Activated CD8-positive, alpha-beta memory T cell treated with anti-CD3 and anti-CD28 coated beads for 1 hour (primary cell): ENCODE data around the gene REC114.
"Not testable (repeated sequence)": the region's sequence is repeated elsewhere in the genome, so short reads cannot be mapped to it uniquely, and the experiment has no call there.

Source experiments
- DNase-seq, 2 donors: peaks; one replicate each; pipeline ENCODE4 v3.0.0-alpha.2; 2020; ENCODE audit warnings: low read depth in 1 of 2; ENCODE audit errors: extremely low read depth in 1 of 2

The REC114 gene, protein sequence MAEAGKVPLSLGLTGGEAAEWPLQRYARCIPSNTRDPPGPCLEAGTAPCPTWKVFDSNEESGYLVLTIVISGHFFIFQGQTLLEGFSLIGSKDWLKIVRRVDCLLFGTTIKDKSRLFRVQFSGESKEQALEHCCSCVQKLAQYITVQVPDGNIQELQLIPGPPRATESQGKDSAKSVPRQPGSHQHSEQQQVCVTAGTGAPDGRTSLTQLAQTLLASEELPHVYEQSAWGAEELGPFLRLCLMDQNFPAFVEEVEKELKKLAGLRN

DNA sequence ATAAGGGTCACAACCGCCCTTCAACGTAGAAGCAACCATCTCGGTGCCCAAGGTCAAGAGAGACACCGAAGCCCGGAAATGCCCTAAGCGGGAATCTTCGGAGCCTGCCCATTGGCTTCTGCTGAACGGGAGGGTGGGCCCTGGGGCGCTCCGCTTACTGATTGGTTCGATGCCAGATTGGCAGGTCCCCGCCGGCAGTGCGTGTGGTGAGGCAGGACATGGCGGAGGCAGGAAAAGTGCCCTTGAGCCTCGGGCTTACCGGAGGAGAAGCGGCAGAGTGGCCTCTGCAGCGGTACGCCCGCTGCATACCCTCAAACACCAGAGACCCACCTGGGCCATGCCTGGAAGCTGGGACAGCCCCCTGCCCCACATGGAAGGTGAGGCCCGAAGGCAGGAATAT lies at the start of gene REC114:
REC114 (plus strand) TSS at position 197 of the 400 bp plus-strand sequence; CDS start at position 219, 22 bp downstream.
- DNase-seq: no peak

DNA sequence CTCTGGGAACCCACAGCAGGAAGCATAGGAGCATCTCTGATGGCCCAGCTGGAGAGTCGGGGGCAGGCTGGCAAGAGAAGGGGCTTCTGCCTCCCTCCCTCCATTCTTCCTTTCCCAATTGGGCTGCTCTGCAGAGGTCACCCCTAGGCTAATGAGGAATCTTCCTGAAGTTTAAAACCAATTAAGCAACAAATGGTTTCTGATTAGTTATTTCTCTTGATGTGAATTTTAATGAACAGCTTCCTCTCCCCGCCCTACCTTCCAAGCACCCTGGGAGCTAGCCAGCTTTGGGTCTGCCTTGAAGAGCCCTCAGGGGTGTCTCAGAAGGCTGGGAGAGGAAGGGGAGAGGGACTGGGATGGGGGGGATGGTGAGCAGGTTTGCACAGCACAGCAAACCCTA lies 49.6 kb upstream of the REC114 start:
- DNase-seq: no peak

DNA sequence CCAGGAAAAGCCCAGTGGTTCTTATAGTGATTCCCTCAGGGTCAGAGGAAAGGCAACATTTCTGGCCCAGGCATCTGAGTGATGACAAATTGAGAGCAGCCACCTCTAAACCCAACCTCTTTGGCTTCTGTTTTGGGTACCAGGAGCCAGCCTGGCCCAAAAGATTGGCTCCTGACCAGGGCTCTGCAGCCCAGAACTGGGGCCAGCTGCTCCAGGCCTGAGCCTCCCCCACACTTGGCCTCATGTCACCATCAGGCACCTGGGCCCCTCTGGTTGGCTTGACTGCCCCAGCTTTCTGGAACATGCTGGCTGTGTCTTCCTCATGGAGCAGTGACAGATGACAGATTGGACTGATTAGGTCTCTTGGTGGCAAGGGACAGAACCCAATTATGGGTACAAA lies 48.2 kb upstream of the REC114 start:
- DNase-seq: no peak

DNA sequence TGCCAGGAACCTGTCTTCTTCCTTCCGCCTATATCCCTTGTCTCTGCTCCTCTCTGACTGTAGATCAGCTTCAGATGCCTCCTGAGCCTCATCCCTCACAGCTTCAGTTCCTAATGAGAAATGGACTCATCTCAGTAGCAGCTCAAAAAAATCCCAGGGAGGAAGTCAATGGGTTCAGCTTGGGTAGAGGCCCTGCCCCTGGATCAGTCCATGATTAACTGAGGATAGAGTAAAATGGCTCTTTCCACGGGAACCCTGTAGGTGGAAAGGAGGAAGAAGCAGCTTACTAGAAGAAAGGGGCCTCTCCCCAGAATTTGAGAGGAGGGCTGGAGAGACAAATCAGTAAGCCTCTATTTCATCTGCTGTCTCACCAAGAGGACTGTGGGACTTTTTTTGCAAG lies 47.3 kb upstream of the REC114 start:
- no peak for DNase-seq

GRCh38 chr15:73397461-73397860 lies 45.5 kb upstream of the REC114 start:
- no peak for DNase-seq

GRCh38 chr15:73398861-73399260 lies 44.1 kb upstream of the REC114 start:
- no peak for DNase-seq

- not testable (repeated sequence) for DNase-seq
Observed at GRCh38 chr15:73400222-73400621, 42.7 kb upstream of the REC114 start.

DNA sequence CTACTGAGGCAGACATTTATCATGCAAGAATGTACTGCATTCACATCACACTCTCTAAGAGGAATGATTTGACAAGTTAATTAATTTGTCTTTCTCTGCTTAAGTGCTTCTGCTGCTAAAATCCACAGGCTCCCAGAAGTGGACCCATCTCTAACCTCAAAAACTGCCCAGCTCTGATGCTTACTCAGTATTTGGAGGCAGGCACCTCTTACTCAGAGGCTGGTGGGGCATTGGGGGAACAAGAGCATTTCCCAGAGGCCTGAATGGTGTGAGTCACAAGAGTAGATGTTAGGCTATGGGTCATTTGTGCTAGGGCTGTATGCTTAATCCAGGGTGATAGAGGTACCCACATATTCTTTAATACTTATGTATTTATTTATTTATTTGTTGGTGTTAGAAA lies 39.8 kb upstream of the REC114 start:
- no peak for DNase-seq

DNA sequence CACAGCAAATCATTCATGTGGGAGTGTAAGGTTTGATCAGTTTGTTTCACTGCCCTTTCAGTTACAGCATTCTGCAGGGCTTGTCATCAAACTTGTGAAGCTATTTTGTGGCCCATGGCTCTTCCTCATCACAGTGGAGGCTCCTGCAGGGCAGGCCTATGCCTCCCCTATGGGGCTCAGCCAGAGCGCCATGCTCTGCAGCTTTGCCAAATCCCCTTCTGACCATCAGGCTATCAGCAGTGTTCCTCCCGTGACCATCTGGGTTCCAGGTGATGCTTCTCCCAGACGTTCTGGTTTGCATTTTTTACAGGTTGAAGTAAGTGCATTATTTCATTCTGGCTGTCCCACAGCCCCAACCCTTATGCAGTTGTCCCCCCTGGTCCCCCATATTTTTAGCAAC lies 28.1 kb upstream of the REC114 start:
- DNase-seq: no peak

- no peak for DNase-seq
Observed at GRCh38 chr15:73424506-73424905, 18.5 kb upstream of the REC114 start.

- no peak for DNase-seq
Observed at GRCh38 chr15:73425510-73425909, 17.5 kb upstream of the REC114 start.

DNA sequence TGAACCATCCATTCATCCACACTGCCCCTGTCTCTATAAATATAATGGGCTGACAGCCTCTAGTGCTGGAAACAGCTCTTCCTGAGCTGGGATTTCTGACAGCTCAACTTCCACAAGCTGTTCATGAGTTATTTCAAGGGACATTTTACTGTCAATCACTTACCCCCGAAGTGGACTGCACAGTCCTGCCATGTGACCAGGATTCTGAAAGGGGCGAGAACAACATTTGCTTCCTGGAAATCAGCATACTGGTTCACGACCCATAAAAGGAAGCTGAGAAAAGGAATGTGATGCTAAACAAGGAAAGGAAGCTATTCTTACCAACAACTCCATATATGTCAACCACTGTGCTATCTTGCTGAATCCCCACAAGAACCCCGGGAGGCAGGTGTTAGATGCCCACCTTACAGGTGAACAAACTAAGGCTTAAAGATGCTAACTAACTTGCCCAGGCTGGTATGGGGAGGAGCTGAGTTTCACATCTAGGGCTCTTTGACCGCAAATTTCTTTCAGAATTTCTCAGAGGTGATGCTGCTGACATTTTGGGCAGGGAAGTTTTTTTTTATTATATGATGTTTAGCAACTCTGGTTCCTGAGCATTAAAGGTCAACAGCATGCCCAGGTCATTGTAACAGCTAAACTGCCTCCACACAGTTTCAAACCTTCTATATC lies 16.5 kb upstream of the REC114 start:
- DNase-seq: no peak

GRCh38 chr15:73431329-73431728 lies 11.6 kb upstream of the REC114 start:
- not testable (repeated sequence) for DNase-seq

DNA sequence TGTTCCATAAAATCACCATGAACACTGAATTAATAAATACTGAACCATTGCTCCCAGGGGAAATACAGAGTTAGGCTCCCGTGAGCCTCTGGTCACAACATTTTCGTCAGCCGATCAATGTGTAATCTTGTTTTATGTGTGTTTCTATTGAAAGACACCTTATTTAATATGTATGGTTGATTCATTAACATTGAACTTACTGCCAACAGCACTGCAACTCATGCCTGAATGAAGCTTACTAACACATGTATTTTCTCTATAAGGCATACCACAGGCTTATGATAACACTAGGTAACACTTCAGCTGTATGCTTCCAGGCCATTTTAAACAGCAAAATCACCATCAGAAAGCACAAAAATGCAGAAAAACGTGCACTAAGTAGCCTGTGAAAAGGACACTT lies 9.1 kb upstream of the REC114 start:
- no peak for DNase-seq

DNA sequence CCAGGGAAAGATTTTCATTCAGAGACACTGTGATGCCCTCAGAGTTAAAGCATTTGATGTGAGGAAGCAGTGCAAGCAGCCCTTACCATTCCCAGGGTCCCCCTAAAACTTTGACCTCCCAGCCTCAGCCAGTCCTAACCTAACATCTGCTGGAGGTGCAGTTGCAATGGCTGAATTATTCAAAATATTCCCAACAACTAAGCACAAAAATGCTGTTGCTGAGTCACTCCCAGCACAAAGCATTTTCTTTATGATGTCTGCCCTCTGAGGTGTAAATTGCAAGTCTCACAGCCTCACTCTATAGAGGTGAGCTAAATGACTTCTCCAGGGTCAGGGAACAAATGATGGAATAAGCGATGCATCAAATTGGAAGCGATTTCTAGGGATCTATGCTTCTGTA lies 6.4 kb upstream of the REC114 start:
- no peak for DNase-seq

GRCh38 chr15:73437543-73438109 lies 5.3 kb upstream of the REC114 start:
- no peak for DNase-seq

GRCh38 chr15:73438651-73439050 lies 4.3 kb upstream of the REC114 start:
- no peak for DNase-seq

DNA sequence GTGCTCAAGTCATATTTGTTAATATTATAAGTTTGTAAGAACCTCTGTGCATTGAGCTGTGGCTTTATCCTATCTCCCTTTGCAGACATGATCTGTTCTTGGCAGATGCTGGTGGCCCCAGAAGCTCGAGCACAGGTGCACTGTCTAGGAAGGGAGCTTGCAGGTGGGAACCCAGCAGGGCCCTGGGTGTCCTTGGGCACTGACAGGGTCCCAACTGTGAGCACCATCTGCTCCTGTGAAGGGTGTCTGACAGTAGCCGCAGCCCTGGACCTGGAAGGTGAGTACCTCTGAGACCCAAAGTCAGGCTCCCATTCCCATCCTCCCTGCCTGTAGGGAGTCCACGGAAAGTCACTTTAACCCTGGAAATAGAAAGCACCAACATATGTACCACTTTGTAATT lies 2.4 kb upstream of the REC114 start:
- DNase-seq: no peak

DNA sequence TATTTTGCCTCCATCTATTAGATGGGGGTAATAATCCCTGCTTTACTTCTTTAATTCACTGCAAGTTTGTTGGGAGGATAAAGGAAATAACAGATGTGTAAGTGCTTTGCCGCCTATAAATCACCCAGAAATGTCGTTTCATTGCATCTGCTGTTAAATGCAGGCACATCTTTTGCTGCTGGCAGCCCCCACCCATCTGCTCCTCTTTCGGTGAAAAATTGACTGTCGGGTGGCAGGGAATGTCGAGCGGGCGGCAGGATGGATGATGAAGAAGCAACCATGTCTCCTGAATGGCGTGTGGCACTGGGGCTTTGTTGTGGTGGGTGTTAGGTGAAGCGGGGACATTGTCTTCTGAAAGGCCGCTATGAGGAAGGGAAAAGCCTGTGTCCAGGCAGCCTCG lies 543 bp upstream of the REC114 start:
- DNase-seq: no peak

DNA sequence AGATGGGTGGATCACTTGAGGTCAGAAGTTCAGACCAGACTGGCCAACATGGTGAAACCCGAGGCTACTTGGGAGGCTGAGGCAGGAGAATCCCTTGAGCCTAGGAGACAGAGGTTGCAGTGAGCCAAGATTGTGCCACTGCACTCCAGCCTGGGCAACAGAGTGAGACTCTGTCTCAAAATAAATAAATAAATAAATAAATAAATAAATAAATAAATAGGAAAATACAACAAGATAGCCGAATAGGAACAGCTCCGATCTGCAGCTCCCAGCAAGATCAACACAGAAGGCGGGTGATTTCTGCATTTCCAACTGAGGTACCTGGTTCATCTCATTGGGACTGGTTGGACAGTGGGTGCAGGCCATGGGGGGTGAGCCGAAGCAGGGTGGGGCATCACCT lies 4.5 kb downstream of the REC114 start:
- DNase-seq: not testable (repeated sequence)

DNA sequence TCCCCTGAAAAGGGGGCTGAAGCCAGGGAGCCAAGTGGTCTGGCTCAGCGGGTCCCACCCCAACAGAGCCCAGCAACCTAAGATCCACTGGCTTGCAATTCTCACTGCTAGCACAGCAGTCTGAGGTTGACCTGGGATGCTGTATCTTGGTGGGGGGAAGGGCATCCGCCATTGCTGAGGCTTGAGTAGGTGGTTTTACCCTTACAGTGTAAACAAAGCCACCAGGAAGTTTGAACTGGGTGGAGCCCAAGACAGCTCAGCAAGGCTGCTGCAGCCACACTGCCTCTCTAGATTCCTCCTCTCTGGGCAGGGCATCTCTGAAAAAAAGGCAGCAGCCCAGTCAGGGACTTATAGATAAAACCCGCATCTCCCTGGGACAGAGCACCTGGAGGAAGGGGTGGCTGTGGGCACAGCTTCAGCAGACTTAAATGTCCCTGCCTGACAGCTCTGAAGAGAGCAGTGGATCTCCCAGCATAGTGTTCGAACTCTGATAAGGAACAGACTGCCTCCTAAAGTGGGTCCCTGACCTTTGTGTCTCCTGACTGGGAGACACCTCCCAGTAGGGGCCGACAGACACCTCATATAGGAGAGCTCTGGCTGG lies 5.3 kb downstream of the REC114 start:
- not testable (repeated sequence) for DNase-seq

GRCh38 chr15:73449980-73450379 lies 7.0 kb downstream of the REC114 start:
- DNase-seq: not testable (repeated sequence)
